Keratinocyte (primary cell): Measurements from ENCODE around the gene WRAP73. TPM values are rescaled to one million over a fixed set of nuclear protein-coding genes. Genes with fewer than 3 reads are reported as not detected.
A peak's percentile ranks its signal among the peaks of the same experiment; 100 is the strongest.

Experiments
- DNase-seq: peaks from one replicate; pipeline ENCODE4 v3.0.0-alpha.2; 2011; ENCODE audit warnings: low read depth, missing footprints, low spot score
- FAIRE-seq: peaks from 2 replicates; lab custom pipeline; 2011; peaks lifted over from hg19 to GRCh38; lab: Jason Lieb, UNC
- H2AFZ ChIP-seq: 2 replicates; pipeline ENCODE4 v1.6.0; 2012; ENCODE audit warnings: low read length, control low read depth, inconsistent platforms; ENCODE audit not compliant: control insufficient read depth
- H3K27ac ChIP-seq: 2 replicates; pipeline ENCODE4 v1.5.1; 2011; ENCODE audit warnings: low read length; ENCODE audit not compliant: control insufficient read depth, insufficient read depth
- H3K27me3 ChIP-seq: 3 replicates; pipeline ENCODE4 v1.6.0; 2011; ENCODE audit warnings: low read length; ENCODE audit not compliant: control insufficient read depth, insufficient read depth; ENCODE audit errors: extremely low read depth
- H3K36me3 ChIP-seq, 2 experiments: 2 replicates in 1 of 2; 3 replicates in 1 of 2; pipeline ENCODE4 v1.5.1; 2011; ENCODE audit warnings: low read length in 2 of 2, mild to moderate bottlenecking in 1 of 2; ENCODE audit not compliant: control insufficient read depth in 2 of 2, insufficient read depth in 2 of 2; ENCODE audit errors: extremely low read depth in 1 of 2
- H3K4me1 ChIP-seq: 3 replicates; pipeline ENCODE4 v1.5.1; 2011; ENCODE audit warnings: low read length; ENCODE audit not compliant: control insufficient read depth, insufficient read depth; ENCODE audit errors: extremely low read depth
- H3K4me2 ChIP-seq: 3 replicates; pipeline ENCODE4 v1.6.0; 2011; ENCODE audit warnings: low read depth, low read length; ENCODE audit not compliant: control insufficient read depth, insufficient read depth; ENCODE audit errors: extremely low read depth
- H3K4me3 ChIP-seq, 3 experiments: fragments of 200-600 bp in 1 of 3; sonication (generic) in 1 of 3; 2 replicates in 2 of 3; 3 replicates in 1 of 3; pipeline ENCODE4 v1.5.1; 2011 to 2016; ENCODE audit warnings: low read length in 3 of 3, mild to moderate bottlenecking in 3 of 3, control low read depth in 2 of 3, inconsistent platforms in 1 of 3, low read depth in 1 of 3, mixed read lengths in 1 of 3, mixed run types in 1 of 3, moderate library complexity in 1 of 3; ENCODE audit not compliant: control insufficient read depth in 2 of 3, insufficient read depth in 2 of 3; ENCODE audit errors: extremely low read depth in 1 of 3
- H3K79me2 ChIP-seq: 2 replicates; pipeline ENCODE4 v1.6.0; 2012; ENCODE audit warnings: low read length; ENCODE audit not compliant: control insufficient read depth, insufficient read depth
- H3K9ac ChIP-seq: 3 replicates; pipeline ENCODE4 v1.6.0; 2011; ENCODE audit warnings: low read length; ENCODE audit not compliant: control insufficient read depth, insufficient read depth; ENCODE audit errors: extremely low read depth
- H3K9me1 ChIP-seq: 3 replicates; pipeline ENCODE4 v1.6.0; 2011; ENCODE audit warnings: low read length; ENCODE audit not compliant: control insufficient read depth, insufficient read depth; ENCODE audit errors: extremely low read depth
- H3K9me3 ChIP-seq: 2 replicates; pipeline ENCODE4 v1.5.1; 2012; ENCODE audit warnings: low read depth, low read length; ENCODE audit not compliant: control insufficient read depth
- H4K20me1 ChIP-seq: 3 replicates; pipeline ENCODE4 v1.6.0; 2011; ENCODE audit warnings: low read length; ENCODE audit not compliant: control insufficient read depth, insufficient read depth; ENCODE audit errors: extremely low read depth
- CTCF ChIP-seq, 3 experiments: IDR thresholded peaks in 1 of 3; conservative IDR thresholded peaks in 1 of 3; optimal IDR thresholded peaks in 1 of 3; 2 replicates in 2 of 3; 3 replicates in 1 of 3; pipeline versions ENCODE3 to v1.5.1; 2011; ENCODE audit warnings: low read length in 3 of 3, mild to moderate bottlenecking in 3 of 3, moderate library complexity in 2 of 3, control low read depth in 1 of 3, inconsistent platforms in 1 of 3; ENCODE audit not compliant: insufficient read depth in 2 of 3; ENCODE audit errors: extremely low read depth in 1 of 3
- EZH2 ChIP-seq: IDR thresholded peaks from one replicate; pipeline ENCODE4 v1.6.1; 2012; ENCODE audit warnings: inconsistent platforms, mild to moderate bottlenecking, low read length, moderate library complexity
- dilution Hi-C: fragments of 300-500 bp; cut with MboI; formaldehyde crosslinking; loops from one replicate; pipeline ENCODE4 v1.7.0; 2020; ENCODE audit warnings: low sequenced_read_pairs; ENCODE audit not compliant: extremely low pct_ligation_motif_present
- polyA plus RNA-seq, 5 experiments: library from polyadenylated mRNA; depleted of rRNA in 3 of 5; stranded (reverse) in 3 of 5; stranded (forward) in 1 of 5; unstranded in 1 of 5; fragments of >200 nt; gene quantifications; 1 replicate in 1 of 5; 2 replicates in 3 of 5; 3 replicates in 1 of 5; pipeline versions ENCODE4 v1.2.1 to v1.2.3, GENCODE V29; 2011 to 2012; ENCODE audit warnings: missing spikeins in 2 of 5, low read depth in 1 of 5, low replicate concordance in 1 of 5

WRAP73 gene
- polyA plus RNA-seq, 1 donor (not counting 4 experiments of a cell fraction or from before 2014, with no cell fraction given) = 18.9 TPM

GRCh38 chr1:3614755-3615742 lies 34.9 kb downstream of the WRAP73 start:
- Histone ChIP-seq H3K9me3 (no peaks in the 10 kb centered on the region), H3K4me2 (no peak overlapping the region), H3K9ac (no peak overlapping the region), H3K27me3 (peaks cover 16% of the 10 kb centered on the region), H3K4me3 (no peak overlapping the region), H3K36me3 (no peaks in the 10 kb centered on the region), H3K9me1 (no peaks in the 10 kb centered on the region), H4K20me1 (no peaks in the 10 kb centered on the region), H3K27ac (no peak overlapping the region), H3K4me1 (peaks cover 8% of the 10 kb centered on the region), H3K79me2 (no peaks in the 10 kb centered on the region), H2AFZ (no peak overlapping the region)
- FAIRE-seq (peak; percentile 23), DNase-seq (no peak)
- TF ChIP-seq CTCF (optimal IDR thresholded peaks at IDR 0.05 in 1 of 3, IDR thresholded peaks at IDR 0.05 in 1 of 3, conservative IDR thresholded peaks at IDR 0.05 in 1 of 3; ENCODE audit: extremely low read depth in 1 of 3, insufficient read depth in 2 of 3, low read length in 3 of 3) (peak; percentile 61 to 88 (median 74)), EZH2 (no peak)
- dilution Hi-C loops = no loop called here

GRCh38 chr1:3612123-3612522 lies 37.8 kb downstream of the WRAP73 start:
- Histone ChIP-seq H3K27ac (no peak overlapping the region), H3K27me3 (peaks cover 27% of the 10 kb centered on the region), H2AFZ (no peak overlapping the region), H4K20me1 (no peaks in the 10 kb centered on the region), H3K79me2 (no peaks in the 10 kb centered on the region), H3K4me1 (peaks cover 8% of the 10 kb centered on the region), H3K4me3 (no peak overlapping the region), H3K4me2 (no peak overlapping the region), H3K9me1 (no peaks in the 10 kb centered on the region), H3K9me3 (no peaks in the 10 kb centered on the region), H3K36me3 (no peaks in the 10 kb centered on the region), H3K9ac (no peak overlapping the region)
- TF ChIP-seq EZH2 = peak; percentile 48
- no peak for TF ChIP-seq CTCF (optimal IDR thresholded peaks at IDR 0.05 in 1 of 3, IDR thresholded peaks at IDR 0.05 in 1 of 3, conservative IDR thresholded peaks at IDR 0.05 in 1 of 3; ENCODE audit: extremely low read depth in 1 of 3, insufficient read depth in 2 of 3, low read length in 3 of 3)
- no peak for DNase-seq
- dilution Hi-C loops = no loop called here
- FAIRE-seq = no peak
